IMR-90 (cell line): Measurements from ENCODE around the gene DDX46.

Source experiments
- BHLHE40 ChIP-seq: fragments of 150-350 bp; IDR thresholded peaks from 2 replicates; pipeline ENCODE4 v1.6.1; 2016; ENCODE audit warnings: mild to moderate bottlenecking, low read depth, low read length
- CEBPB ChIP-seq: IDR thresholded peaks from 2 replicates; pipeline ENCODE4 v1.6.1; 2012; ENCODE audit warnings: low read depth, low read length, improper control_type of control experiment
- CTCF ChIP-seq: conservative IDR thresholded peaks from 2 replicates; pipeline ENCODE4 v1.5.1; 2012; ENCODE audit warnings: mild to moderate bottlenecking, low read depth, low read length, improper control_type of control experiment
- ELK1 ChIP-seq: fragments of 150-350 bp; IDR thresholded peaks from 2 replicates; pipeline ENCODE4 v1.6.1; 2016; ENCODE audit warnings: low read depth, mild to moderate bottlenecking, low read length, moderate library complexity, borderline replicate concordance
- MAFK ChIP-seq: IDR thresholded peaks from 2 replicates; pipeline ENCODE4 v1.6.1; 2012; ENCODE audit warnings: low read depth, low read length, improper control_type of control experiment
- MXI1 ChIP-seq: IDR thresholded peaks from 2 replicates; pipeline ENCODE4 v1.6.1; 2012; ENCODE audit warnings: low read depth, mild to moderate bottlenecking, low read length, moderate library complexity, borderline replicate concordance
- POLR2A ChIP-seq: IDR thresholded peaks from 2 replicates; pipeline ENCODE4 v1.6.1; 2012; ENCODE audit warnings: mild to moderate bottlenecking, low read depth, low read length
- RAD21 ChIP-seq: IDR thresholded peaks from 2 replicates; pipeline ENCODE4 v1.6.1; 2012; ENCODE audit warnings: low read length, improper control_type of control experiment
- RCOR1 ChIP-seq: IDR thresholded peaks from 2 replicates; pipeline ENCODE4 v1.6.1; 2012; ENCODE audit warnings: mild to moderate bottlenecking, low read length, improper control_type of control experiment; ENCODE audit not compliant: insufficient replicate concordance
- USF2 ChIP-seq: fragments of 150-350 bp; IDR thresholded peaks from 2 replicates; pipeline ENCODE4 v1.6.1; 2017; ENCODE audit warnings: mild to moderate bottlenecking, antibody characterized with exemption, low read length, low read depth

GRCh38 chr5:134813407-134813806, 54.8 kb downstream of the DDX46 start:
- TF ChIP-seq USF2: no peak
- TF ChIP-seq CTCF: no peak
- TF ChIP-seq MAFK: no peak
- no peak for TF ChIP-seq RAD21
- no peak for TF ChIP-seq POLR2A
- no peak for TF ChIP-seq ELK1
- no peak for TF ChIP-seq RCOR1
- no peak for TF ChIP-seq BHLHE40
- no peak for TF ChIP-seq MXI1
- TF ChIP-seq CEBPB: no peak
